WI38 (cell line): ENCODE measurements around the gene CALML4.
A peak's percentile ranks its signal among the peaks of the same experiment; 100 is the strongest.

Source experiments
- H3K4me3 ChIP-seq: 2 replicates; pipeline ENCODE4 v1.5.1; 2011; ENCODE audit warnings: low read depth, mild to moderate bottlenecking, control low read depth, low read length
- TF ChIP-seq, protein P1 (sequence below): IDR thresholded peaks from 2 replicates; pipeline ENCODE4 v1.5.1; 2012; ENCODE audit warnings: low read depth, mild to moderate bottlenecking, control low read depth, low read length

CALML4 gene, protein sequence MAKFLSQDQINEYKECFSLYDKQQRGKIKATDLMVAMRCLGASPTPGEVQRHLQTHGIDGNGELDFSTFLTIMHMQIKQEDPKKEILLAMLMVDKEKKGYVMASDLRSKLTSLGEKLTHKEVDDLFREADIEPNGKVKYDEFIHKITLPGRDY

DNA sequence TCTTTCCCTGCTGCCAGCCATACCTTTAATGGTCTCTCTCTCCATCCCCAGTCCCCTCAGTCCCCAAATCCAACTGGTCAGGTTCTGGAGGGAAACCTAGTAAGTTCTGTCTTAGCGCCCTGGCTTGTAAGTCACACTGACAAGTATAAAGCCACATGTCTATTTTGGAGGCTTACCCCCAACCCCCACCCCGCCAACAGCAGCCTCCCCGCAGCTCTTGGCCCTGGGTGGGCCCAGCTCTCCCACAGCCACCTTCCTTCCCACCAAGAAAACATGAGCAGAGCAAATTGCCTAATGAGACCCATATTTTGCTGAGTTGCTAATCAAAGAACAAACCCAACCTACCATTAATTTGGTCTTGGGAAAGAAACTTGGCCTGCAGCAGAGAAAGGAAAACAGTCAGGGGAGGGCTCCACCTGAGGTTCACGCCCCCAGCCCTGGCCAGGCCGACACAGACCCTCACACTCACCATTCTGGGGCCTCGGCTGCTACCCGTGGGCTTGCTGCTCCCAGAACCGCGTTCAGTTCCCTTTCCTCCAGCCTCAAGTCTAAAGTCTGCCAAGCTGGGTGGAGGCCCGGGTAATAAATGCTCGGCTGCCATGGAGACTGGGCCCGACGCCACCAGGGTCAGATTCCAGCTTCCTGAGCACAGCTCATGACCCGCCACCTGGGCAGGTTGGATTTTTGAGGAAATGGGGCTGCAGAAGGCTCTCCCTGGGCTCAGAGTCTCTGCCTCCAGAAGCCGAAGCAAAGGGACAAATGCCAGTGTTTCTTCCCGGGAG is at the start of gene CALML4:
Gene CALML4 (minus strand): TSS at position 557 of the 782 bp plus-strand sequence. CDS start 85 bp downstream, at position 472.
- TF ChIP-seq, protein P1, sequence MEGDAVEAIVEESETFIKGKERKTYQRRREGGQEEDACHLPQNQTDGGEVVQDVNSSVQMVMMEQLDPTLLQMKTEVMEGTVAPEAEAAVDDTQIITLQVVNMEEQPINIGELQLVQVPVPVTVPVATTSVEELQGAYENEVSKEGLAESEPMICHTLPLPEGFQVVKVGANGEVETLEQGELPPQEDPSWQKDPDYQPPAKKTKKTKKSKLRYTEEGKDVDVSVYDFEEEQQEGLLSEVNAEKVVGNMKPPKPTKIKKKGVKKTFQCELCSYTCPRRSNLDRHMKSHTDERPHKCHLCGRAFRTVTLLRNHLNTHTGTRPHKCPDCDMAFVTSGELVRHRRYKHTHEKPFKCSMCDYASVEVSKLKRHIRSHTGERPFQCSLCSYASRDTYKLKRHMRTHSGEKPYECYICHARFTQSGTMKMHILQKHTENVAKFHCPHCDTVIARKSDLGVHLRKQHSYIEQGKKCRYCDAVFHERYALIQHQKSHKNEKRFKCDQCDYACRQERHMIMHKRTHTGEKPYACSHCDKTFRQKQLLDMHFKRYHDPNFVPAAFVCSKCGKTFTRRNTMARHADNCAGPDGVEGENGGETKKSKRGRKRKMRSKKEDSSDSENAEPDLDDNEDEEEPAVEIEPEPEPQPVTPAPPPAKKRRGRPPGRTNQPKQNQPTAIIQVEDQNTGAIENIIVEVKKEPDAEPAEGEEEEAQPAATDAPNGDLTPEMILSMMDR: no peak
- no peak within 1 kb of the TSS for H3K4me3 ChIP-seq

DNA sequence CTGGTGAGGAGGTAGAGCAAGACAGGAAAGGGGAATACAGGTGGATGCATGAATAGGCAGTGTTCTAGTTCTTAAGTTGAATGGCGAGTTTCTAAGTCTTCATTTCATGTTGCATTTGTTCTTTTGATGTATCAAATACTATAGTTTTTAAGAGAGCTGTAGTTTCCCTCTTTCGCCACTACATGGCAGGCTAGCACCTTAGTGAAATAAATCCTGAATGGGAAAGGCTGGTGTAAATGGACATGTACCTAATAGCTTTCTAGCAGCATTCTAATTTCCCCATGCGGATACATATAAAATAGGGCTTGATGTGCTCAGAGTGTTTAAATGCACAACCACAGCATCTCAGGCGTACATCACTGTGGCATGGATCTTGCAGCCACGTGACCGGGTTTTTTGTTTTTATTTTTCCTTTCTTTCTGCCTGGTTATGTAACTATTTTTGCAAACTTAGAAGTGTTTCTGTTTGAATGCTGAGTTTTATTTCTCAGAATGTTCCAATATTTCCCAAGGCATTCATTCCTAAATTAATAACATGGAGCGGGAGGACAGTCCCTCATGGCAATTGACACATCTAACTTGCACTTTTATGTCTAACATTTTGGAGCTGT is 47.9 kb upstream of the CALML4 start:
- TF ChIP-seq, protein P1: peak; percentile 70

DNA sequence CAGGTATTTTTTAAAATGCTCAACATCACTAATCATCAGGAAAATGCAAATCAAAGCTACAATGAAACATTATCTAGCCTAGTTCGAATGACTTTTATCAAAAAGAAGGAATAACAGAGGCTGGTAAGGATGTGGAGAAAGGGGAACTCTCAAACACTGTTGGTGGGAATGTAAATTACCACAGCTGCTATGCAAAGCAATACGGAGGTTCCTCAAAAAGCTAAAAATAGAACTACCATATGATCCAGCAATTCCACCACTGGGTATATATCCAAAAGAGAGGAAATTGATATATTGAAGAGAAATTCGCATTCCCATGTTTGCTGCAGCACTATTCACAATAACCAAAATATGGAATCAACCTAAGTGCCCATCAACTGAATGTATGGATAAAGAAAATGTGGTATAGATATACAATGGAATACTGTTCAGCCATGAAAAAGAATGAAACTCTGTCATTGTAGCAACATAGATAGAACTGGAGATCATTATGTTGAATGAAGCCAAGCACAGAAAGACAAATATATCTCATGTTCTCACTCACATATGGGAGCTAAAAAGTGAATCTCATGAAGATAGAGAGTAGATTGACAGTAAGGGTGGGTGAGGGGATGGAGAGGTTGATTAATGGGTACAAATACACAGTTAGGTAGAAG is 44.1 kb upstream of the CALML4 start:
- no peak overlapping the region for H3K4me3 ChIP-seq
- TF ChIP-seq, protein P1: no peak

More for the DNA sequence above, 47.9 kb upstream of the CALML4 start:
- no peak overlapping the region for H3K4me3 ChIP-seq

DNA sequence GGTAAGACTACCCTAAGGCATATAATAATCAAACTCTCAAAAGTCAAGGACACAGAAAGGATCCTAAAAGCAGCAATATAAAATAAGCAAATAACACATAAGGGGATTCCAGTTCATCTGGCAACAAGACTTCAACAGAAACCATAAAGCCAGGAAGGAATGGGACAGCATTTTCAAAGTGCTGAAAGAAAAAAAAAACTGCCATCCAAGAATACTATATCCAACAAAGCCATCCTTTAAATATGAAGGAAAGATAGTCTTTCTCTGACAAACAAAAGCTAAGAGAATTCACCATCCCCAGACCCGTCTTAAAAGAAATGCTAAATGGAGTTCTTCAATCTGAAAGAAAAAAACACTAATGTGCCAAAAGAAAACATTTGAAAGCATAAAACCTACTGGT is 39.1 kb upstream of the CALML4 start:
- TF ChIP-seq, protein P1: no peak
- H3K4me3 ChIP-seq: no peak overlapping the region

DNA sequence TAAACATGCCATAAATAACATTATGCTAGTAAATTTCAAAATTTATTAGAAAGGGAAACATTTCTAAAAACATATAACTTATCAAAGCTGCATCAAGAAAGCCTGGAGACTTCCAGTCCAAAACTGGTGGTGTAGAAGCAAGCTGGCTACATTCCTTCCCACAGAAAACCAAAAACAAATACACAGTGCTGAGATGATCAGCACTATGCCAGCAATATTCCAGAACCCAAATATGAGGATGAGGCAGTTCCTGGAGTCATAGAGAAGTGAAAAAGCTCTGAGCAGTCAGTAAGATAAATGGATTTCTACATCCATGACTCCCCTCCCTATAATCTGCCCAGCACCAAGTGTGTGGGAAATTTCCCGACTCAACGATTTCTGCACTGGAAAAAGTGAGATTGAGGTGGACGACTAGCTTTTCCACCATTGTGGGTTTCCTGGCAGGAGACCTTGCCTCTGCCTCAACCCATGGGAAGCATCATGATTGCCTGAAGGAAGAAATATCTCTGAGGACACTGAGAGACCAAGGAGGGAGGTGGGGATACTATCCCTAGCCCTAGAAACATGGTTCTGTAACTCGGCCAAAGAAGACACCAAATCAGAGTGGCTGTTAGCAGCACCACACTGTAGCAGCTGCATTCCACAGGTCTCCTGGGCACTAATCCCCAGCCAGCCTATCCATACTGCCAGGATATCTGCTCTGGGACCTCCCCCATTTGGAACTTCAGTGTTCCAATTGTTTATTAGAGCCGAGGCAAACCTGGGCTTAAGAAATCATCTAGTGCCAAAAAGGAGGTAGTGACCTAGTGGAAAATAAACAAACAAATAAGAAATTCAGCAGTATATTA is 36.2 kb upstream of the CALML4 start:
- no peak overlapping the region for H3K4me3 ChIP-seq
- TF ChIP-seq, protein P1: no peak

DNA sequence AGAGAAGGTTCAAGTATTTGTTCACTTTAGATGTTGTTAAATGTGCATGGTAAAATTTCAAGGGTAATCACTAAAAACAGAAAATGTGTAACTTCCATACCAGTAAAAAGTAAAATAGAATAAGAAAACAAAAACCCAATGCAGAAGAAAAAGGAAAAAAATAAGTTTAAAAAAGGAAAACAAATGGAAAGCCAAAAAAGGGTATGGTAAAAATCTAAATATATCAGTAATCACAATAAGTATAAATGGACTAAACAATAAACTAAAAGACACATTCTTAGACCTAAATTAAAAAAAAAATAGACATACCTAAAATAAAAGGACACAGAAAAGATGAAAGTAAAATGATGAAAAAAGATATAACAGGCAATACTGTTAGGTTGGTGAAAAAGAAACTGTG is 33.9 kb upstream of the CALML4 start:
- TF ChIP-seq, protein P1: no peak
- H3K4me3 ChIP-seq: no peak overlapping the region
